Ureter (tissue), 1 donor: ENCODE data around the gene ACO2. TPM values are rescaled to one million over a fixed set of nuclear protein-coding genes. Genes with fewer than 3 reads are reported as not detected.
A peak's percentile ranks its signal among the peaks of the same experiment; 100 is the strongest.

Experiments
- DNase-seq: peaks from one replicate; pipeline ENCODE4 v3.0.0-alpha.2; 2020; ENCODE audit warnings: low spot score
- total RNA-seq: library from RNA; stranded (reverse); gene quantifications from one replicate; pipeline ENCODE4 v1.2.4, GENCODE V29; 2023
- donor health status: DM: yes; HTN: yes; CAD: no.

Gene ACO2
- total RNA-seq, 1 donor from 2014 or later = 121 TPM

- DNase-seq = no peak
Measured at GRCh38 chr22:41523464-41524221, 54.7 kb downstream of the ACO2 start.

DNA sequence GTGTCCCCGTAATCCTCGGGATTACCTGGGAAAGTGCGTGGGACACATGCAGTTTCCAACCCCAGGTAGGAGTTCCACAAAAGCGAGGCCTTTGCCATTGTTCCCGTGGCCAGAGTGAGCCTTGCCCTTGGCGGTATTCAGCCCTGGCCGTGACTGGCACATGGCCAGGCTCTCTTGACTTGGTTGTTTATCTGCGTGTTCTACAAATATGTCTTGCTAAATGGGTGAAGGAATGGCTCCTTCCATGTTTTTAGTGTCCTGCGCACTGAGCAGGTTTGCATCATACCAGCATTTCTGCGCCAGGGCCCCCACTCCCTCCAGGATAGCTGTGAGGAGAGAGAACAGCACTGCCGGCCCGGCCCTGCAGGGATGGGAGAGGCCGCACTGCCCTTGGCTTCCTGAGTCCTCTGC lies 55.3 kb downstream of the ACO2 start:
- peak; percentile 74 for DNase-seq

DNA sequence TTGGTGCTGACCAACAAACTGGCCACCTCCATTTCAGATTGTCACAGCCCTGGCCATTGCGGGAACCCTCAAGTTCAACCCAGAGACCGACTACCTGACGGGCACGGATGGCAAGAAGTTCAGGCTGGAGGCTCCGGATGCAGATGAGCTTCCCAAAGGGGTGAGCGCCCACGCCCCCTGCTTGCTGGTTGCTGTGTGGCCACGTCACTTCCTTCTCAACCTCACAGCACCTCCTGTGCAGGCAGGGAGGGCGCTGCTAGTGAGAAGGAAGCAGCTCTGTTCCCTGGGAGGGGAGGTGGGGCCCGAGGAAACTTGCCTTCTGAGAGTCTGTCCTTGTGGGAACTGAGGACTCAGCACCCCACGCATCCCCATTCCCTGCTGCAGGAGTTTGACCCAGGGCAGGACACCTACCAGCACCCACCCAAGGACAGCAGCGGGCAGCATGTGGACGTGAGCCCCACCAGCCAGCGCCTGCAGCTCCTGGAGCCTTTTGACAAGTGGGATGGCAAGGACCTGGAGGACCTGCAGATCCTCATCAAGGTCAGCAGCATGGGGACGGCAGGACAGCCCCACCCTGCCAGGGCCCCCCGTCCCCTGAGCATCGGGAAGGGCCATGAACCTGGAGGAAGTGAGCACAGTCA lies 56.0 kb downstream of the ACO2 start:
- no peak for DNase-seq

GRCh38 chr22:41525450-41526225 lies 56.7 kb downstream of the ACO2 start:
- DNase-seq = no peak

DNA sequence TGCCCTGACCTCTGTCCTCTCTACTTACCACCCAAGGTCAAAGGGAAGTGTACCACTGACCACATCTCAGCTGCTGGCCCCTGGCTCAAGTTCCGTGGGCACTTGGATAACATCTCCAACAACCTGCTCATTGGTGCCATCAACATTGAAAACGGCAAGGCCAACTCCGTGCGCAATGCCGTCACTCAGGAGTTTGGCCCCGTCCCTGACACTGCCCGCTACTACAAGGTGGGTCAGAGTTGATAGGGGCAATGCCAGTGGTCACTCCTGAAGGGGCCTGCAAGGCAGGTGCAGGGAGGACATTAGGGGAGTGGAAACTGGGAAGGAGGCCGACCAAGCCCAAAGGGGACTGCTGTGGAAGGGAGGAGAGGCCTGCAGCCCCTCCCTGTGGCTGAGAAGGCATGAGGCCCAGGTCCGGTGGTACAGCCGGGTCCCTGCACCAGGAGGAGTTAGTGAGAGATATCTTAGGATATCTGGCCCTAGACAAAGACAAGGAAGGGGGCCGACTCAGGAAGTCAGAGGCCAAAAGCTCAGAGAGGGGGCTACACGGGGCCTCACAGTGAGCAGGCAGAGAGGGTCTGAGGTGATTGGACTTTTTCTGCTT lies 57.4 kb downstream of the ACO2 start:
- no peak for DNase-seq

GRCh38 chr22:41526830-41527799 lies 58.2 kb downstream of the ACO2 start:
- DNase-seq = no peak

DNA sequence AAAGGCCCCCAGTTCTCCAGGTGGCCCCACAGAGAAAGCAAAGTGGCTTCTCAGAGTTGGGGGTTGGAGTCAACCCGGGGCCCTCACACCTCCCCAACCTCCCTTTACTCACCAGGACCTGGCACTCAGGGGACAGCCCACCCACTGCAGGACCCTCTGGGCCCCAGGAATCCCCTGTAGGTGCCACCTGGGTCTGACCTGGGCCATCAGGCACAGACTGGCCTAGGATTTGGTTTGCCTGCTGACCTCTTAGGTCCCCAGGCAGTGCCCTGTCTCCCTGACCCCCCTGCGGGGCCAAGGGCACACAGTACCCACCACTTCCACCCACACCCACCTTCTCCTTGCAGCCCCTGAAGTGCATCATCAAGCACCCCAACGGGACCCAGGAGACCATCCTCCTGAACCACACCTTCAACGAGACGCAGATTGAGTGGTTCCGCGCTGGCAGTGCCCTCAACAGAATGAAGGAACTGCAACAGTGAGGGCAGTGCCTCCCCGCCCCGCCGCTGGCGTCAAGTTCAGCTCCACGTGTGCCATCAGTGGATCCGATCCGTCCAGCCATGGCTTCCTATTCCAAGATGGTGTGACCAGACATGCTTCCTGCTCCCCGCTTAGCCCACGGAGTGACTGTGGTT lies 59.3 kb downstream of the ACO2 start:
- DNase-seq = no peak

DNA sequence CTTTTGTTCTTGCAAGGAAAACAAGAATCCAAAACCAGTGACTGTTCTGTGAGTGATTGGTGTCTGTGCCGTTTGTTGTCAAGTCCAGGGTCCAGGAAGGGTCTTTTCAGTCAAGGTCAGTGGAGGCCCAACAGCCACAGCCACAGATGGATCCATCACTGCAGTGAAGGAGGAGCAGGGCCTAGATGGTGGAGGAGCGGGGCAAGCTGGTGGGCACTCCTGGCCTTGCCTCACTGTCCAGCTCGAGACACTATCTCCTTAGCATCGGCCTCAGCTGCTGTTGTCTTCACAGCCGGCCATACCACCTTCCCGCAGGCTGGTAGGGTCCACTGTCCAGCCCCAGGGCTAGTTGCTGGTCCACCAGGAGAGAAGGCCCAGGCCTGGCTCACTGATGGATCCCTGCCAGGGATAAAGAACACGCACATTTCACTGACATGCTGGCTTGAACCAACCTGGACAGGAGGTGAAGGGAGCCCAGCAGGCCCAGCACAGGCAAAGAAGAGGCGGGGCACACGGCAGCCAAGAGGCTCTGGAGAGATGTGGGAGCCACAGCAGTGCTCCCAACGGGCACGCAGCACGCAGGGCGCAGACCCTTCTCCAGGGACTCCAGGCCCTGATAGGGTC lies 60.1 kb downstream of the ACO2 start:
- no peak for DNase-seq

DNA sequence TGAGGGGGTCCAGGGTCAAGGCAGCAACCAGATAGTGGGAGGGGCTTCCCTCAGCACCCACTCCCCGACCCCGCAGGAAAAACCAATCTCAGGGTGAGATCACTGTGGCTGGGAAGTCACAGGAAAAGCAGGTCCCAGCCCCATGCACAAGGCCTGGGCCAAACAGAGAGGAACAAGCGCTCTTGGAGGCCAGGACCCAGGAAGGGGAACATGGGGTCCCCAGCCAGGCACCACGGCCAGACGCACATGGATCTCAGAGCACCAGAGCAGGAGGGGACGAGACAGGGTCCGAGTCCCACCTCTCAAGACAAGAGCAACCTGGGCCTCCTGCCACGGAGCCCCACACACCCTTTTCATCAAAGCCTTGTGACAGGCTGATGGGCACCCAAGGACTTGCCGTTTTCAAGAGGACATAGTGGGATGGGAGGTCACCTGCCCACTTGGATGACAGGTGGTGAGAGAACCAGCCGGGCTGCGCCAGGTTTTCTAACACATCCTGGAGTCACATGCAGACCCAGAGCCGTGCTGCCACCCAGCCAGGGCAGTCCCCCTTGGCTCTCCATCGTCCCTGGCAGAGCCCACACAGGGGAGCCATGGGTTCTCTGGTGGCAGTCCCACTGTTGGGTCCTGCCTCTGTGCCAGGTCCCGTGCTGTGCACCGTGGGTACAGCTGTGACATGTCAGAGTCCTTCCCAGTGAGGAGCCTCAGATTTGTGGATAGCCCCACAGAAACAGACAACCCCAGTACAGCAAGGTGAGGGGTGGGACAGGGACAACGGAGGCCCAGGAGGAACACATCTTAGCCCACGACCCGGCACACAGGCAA lies 62.2 kb downstream of the ACO2 start:
- DNase-seq = no peak

- DNase-seq = no peak
Measured at GRCh38 chr22:41531715-41532477, 63.0 kb downstream of the ACO2 start.

- DNase-seq = peak; percentile 66
Measured at GRCh38 chr22:41532908-41533825, 64.2 kb downstream of the ACO2 start.

GRCh38 chr22:41534219-41534618 lies 65.3 kb downstream of the ACO2 start:
- no peak for DNase-seq

- no peak for DNase-seq
Measured at GRCh38 chr22:41535244-41535643, 66.3 kb downstream of the ACO2 start.

DNA sequence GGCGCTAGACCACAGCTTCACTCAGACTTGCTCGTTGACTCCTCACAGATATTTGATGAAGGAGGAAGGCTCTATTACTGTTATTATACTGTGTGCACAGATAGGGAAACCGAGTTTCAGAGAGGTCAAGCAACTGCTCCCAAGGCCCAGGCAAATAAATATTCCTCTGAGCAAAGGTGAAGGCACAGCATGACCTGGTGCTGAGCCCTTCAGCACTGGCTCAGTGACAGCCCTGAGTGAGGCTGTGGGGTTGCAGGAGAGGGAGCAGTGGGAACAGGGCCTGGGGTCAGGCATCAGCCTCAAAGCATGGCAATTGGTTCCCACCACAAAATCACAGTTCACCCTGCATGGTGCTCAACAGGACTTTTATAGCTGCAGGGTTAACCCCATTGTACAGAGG lies 68.3 kb downstream of the ACO2 start:
- no peak for DNase-seq

- DNase-seq = no peak
Measured at GRCh38 chr22:41538583-41538982, 69.7 kb downstream of the ACO2 start.

- DNase-seq = no peak
Measured at GRCh38 chr22:41539146-41540005, 70.5 kb downstream of the ACO2 start.

GRCh38 chr22:41540006-41540315 lies 71.0 kb downstream of the ACO2 start:
- DNase-seq = no peak
